WI38 (cell line): ENCODE results near the gene RNF208.
A peak's percentile ranks its signal among the peaks of the same experiment; 100 is the strongest.

Source experiments
- H3K4me3 ChIP-seq: 2 replicates; pipeline ENCODE4 v1.5.1; 2011; ENCODE audit warnings: low read depth, mild to moderate bottlenecking, control low read depth, low read length
- TF ChIP-seq, protein P1 (sequence below): IDR thresholded peaks from 2 replicates; pipeline ENCODE4 v1.5.1; 2012; ENCODE audit warnings: low read depth, mild to moderate bottlenecking, control low read depth, low read length

RNF208 gene, protein sequence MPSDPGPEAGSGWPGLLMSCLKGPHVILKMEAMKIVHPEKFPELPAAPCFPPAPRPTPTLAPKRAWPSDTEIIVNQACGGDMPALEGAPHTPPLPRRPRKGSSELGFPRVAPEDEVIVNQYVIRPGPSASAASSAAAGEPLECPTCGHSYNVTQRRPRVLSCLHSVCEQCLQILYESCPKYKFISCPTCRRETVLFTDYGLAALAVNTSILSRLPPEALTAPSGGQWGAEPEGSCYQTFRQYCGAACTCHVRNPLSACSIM

GRCh38 chr9:137222190-137223077 is at the start of gene RNF208:
TSS of gene RNF208 (minus strand) at chr9:137222240. CDS start at chr9:137221212, 1,028 bp downstream.
- H3K4me3 ChIP-seq, result peak within 1 kb of the TSS; percentile 47
- TF ChIP-seq, protein P1, sequence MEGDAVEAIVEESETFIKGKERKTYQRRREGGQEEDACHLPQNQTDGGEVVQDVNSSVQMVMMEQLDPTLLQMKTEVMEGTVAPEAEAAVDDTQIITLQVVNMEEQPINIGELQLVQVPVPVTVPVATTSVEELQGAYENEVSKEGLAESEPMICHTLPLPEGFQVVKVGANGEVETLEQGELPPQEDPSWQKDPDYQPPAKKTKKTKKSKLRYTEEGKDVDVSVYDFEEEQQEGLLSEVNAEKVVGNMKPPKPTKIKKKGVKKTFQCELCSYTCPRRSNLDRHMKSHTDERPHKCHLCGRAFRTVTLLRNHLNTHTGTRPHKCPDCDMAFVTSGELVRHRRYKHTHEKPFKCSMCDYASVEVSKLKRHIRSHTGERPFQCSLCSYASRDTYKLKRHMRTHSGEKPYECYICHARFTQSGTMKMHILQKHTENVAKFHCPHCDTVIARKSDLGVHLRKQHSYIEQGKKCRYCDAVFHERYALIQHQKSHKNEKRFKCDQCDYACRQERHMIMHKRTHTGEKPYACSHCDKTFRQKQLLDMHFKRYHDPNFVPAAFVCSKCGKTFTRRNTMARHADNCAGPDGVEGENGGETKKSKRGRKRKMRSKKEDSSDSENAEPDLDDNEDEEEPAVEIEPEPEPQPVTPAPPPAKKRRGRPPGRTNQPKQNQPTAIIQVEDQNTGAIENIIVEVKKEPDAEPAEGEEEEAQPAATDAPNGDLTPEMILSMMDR, result no peak

GRCh38 chr9:137271696-137272076 is 49.6 kb upstream of the RNF208 start:
- TF ChIP-seq, protein P1, result no peak
- H3K4me3 ChIP-seq, result no peak overlapping the region

DNA sequence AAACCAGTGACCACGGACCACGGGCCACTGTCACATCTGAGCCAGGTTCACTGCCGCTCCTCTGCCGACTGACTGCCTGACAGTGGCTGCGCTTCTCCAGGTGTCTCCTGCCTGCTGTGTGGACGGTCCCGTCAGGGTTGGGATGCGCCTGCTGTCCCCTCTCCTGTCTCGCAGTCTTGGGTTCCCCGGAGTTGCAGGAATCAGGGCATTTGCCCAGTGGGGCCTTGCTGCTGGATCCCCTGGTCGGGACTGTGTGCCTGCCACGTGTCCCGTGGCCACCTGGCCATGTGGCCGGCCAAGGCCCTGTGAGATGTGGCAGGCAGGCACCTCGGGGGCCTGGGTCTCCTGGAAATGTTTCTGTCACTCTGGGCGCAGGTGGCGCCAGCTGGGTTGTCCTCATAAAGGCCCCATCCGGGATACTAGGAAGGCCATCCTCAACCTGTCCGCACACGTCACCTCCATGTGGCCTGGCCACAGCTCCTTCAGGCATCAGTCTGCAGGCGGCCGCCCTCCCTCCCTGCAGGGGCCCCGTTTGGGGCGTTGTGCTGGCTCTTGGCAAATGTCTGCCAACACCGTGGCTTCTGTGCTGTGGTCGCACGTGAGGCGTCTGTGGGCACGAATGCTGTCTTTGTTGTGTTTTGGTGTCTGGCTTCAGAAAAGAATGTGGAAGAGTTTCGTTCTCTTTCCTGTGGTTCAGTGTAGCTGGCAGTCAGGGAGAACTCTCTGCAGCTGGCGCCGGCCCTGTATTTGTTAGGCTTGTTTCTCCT is 49.1 kb upstream of the RNF208 start:
- no peak overlapping the region for H3K4me3 ChIP-seq
- TF ChIP-seq, protein P1, result no peak

DNA sequence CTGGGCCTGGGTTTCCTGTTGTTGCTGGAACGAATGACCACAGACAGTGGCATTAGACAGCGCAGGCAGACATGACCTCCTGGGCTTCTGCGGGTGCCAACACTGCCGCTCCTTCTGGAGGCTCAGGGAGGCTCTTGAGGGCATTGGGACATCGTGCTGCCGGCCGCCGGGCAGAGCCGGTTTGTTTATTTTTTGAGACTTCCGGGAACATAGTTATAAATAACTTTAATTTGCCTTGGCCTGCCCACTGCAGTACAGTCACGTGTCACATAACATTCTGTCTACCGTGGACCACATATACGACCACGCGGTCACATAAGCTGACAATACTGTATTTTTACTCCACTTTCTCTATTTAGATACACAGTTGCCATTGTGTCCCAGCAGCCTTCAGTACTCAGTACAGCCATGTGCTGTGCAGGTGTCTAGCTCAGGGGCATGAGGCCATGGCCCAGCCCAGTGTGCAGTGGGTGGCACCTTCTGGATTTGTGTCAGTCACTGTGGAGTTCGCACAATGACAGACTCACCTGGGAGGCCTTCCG is 47.3 kb upstream of the RNF208 start:
- no peak overlapping the region for H3K4me3 ChIP-seq
- TF ChIP-seq, protein P1, result no peak

DNA sequence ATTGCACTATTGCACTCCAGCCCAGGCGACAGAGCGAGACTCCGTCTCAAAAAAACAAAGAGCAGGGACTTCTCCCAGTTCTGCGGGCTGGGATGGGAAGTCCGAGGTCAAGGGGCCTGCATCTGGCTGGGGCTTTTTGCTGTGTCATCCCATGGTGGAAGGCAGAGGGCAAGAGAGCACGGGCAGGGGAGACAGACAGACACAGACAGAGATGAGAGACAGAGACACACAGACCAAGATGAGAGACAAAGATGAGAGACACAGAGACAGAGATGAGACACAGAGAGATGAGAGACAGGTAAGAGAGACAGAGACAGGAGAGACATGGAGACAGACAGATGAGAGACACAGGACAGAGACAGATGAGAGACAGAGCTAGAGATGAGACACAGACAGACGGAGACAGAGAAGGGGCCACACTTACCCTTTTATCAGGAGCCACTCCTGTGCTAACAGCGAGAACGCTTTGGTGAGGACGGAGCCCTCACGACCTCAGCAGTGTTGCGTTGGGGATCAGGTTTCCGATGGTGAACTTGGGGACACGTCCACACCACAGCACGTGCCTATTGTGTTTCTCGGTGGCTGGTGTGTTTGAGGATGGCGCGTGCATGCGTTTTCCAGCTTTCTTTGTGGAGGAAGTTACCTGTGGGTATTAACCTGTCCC is 46.6 kb upstream of the RNF208 start:
- H3K4me3 ChIP-seq, result no peak overlapping the region
- TF ChIP-seq, protein P1, result no peak

- no peak overlapping the region for H3K4me3 ChIP-seq
- TF ChIP-seq, protein P1, result no peak
Measured at GRCh38 chr9:137267933-137268355, 45.9 kb upstream of the RNF208 start.
